ENCODE results near the gene GLG1.

- no peak for TF ChIP-seq ZFP30 (CRISPR knock-in tag; IDR thresholded peaks at IDR 0.05)
- TF ChIP-seq, protein P1, sequence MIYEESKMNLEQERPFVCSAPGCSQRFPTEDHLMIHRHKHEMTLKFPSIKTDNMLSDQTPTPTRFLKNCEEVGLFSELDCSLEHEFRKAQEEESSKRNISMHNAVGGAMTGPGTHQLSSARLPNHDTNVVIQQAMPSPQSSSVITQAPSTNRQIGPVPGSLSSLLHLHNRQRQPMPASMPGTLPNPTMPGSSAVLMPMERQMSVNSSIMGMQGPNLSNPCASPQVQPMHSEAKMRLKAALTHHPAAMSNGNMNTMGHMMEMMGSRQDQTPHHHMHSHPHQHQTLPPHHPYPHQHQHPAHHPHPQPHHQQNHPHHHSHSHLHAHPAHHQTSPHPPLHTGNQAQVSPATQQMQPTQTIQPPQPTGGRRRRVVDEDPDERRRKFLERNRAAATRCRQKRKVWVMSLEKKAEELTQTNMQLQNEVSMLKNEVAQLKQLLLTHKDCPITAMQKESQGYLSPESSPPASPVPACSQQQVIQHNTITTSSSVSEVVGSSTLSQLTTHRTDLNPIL (CRISPR knock-in tag; IDR thresholded peaks at IDR 0.05; ENCODE audit: low read depth): no peak
- TF ChIP-seq, protein P2, sequence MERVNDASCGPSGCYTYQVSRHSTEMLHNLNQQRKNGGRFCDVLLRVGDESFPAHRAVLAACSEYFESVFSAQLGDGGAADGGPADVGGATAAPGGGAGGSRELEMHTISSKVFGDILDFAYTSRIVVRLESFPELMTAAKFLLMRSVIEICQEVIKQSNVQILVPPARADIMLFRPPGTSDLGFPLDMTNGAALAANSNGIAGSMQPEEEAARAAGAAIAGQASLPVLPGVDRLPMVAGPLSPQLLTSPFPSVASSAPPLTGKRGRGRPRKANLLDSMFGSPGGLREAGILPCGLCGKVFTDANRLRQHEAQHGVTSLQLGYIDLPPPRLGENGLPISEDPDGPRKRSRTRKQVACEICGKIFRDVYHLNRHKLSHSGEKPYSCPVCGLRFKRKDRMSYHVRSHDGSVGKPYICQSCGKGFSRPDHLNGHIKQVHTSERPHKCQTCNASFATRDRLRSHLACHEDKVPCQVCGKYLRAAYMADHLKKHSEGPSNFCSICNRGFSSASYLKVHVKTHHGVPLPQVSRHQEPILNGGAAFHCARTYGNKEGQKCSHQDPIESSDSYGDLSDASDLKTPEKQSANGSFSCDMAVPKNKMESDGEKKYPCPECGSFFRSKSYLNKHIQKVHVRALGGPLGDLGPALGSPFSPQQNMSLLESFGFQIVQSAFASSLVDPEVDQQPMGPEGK (CRISPR knock-in tag; IDR thresholded peaks at IDR 0.05; ENCODE audit: borderline replicate concordance): no peak
- no peak for TF ChIP-seq ZNF70 (CRISPR knock-in tag; IDR thresholded peaks at IDR 0.05)
- TF ChIP-seq, protein P3, sequence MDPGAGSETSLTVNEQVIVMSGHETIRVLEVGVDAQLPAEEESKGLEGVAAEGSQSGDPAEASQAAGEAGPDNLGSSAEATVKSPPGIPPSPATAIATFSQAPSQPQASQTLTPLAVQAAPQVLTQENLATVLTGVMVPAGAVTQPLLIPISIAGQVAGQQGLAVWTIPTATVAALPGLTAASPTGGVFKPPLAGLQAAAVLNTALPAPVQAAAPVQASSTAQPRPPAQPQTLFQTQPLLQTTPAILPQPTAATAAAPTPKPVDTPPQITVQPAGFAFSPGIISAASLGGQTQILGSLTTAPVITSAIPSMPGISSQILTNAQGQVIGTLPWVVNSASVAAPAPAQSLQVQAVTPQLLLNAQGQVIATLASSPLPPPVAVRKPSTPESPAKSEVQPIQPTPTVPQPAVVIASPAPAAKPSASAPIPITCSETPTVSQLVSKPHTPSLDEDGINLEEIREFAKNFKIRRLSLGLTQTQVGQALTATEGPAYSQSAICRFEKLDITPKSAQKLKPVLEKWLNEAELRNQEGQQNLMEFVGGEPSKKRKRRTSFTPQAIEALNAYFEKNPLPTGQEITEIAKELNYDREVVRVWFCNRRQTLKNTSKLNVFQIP (CRISPR knock-in tag; IDR thresholded peaks at IDR 0.05; ENCODE audit: borderline replicate concordance, low read depth): no peak
- TF ChIP-seq PPARA (CRISPR knock-in tag; IDR thresholded peaks at IDR 0.05; ENCODE audit: borderline replicate concordance): no peak
- TF ChIP-seq ESRRG (CRISPR knock-in tag; IDR thresholded peaks at IDR 0.05): no peak
- no peak for TF ChIP-seq TOX (CRISPR knock-in tag; IDR thresholded peaks at IDR 0.05; ENCODE audit: borderline replicate concordance)
- TF ChIP-seq BACH2 (CRISPR knock-in tag; IDR thresholded peaks at IDR 0.05; ENCODE audit: borderline replicate concordance): no peak
- TF ChIP-seq ARNTL (CRISPR knock-in tag; IDR thresholded peaks at IDR 0.05; ENCODE audit: borderline replicate concordance, low read depth): no peak
- no peak for TF ChIP-seq GLIS3 (CRISPR knock-in tag; IDR thresholded peaks at IDR 0.05)
- TF ChIP-seq, protein P4, sequence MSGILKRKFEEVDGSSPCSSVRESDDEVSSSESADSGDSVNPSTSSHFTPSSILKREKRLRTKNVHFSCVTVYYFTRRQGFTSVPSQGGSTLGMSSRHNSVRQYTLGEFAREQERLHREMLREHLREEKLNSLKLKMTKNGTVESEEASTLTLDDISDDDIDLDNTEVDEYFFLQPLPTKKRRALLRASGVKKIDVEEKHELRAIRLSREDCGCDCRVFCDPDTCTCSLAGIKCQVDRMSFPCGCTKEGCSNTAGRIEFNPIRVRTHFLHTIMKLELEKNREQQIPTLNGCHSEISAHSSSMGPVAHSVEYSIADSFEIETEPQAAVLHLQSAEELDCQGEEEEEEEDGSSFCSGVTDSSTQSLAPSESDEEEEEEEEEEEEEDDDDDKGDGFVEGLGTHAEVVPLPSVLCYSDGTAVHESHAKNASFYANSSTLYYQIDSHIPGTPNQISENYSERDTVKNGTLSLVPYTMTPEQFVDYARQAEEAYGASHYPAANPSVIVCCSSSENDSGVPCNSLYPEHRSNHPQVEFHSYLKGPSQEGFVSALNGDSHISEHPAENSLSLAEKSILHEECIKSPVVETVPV (CRISPR knock-in tag; IDR thresholded peaks at IDR 0.05): no peak
- no peak for TF ChIP-seq RARB (CRISPR knock-in tag; IDR thresholded peaks at IDR 0.05)
- TF ChIP-seq TCF4 (CRISPR knock-in tag; IDR thresholded peaks at IDR 0.05; ENCODE audit: borderline replicate concordance): no peak
Observed at GRCh38 chr16:74580833-74581232, 26.1 kb downstream of the GLG1 start.

All from SK-N-SH treated with all-trans-retinoic acid at 6 μM for 48 hours (cell line).